A673 (cell line): ENCODE measurements around the gene GRID2. TPM values are rescaled to one million over a fixed set of nuclear protein-coding genes. Genes with fewer than 3 reads are reported as not detected.

Experiments
- BruUV-seq: library from RNA; stranded (reverse); fragments of 400-500 nt; replicated peaks from 2 replicates; lab custom pipeline; 2021; lab: Mats Ljungman, UMichigan
- CTCF ChIA-PET: fragments of 300-600 bp; sonication (Branson Sonifier 250); formaldehyde crosslinking; loops from one replicate; lab custom pipeline; 2022; ENCODE audit warnings: antibody characterized with exemption; lab: Charles Lee
- POLR2A ChIA-PET: fragments of 300-600 bp; sonication (Branson Sonifier 250); formaldehyde crosslinking; loops from one replicate; lab custom pipeline; 2022; ENCODE audit warnings: antibody characterized with exemption; ENCODE audit not compliant: low non-redundant PET; lab: Charles Lee
- DNase-seq: peaks from one replicate; pipeline ENCODE4 v3.0.0-alpha.2; 2015; ENCODE audit warnings: low spot score
- H3K27ac ChIP-seq: fragments of 200-600 bp; sonication (generic); 2 replicates; pipeline ENCODE4 v1.5.1; 2016; ENCODE audit warnings: mixed run types, low read depth, mild to moderate bottlenecking, mixed read lengths, antibody characterized with exemption, low read length; ENCODE audit not compliant: poor library complexity, severe bottlenecking
- H3K27me3 ChIP-seq: fragments of 200-600 bp; sonication (generic); replicated peaks from 2 replicates; pipeline ENCODE4 v1.6.1; 2017; ENCODE audit warnings: mixed run types, low read depth, mild to moderate bottlenecking, mixed read lengths, antibody characterized with exemption, low read length; ENCODE audit not compliant: insufficient read depth, poor library complexity
- H3K36me3 ChIP-seq: fragments of 200-600 bp; sonication (generic); 2 replicates; pipeline ENCODE4 v1.6.1; 2016; ENCODE audit warnings: mixed run types, mild to moderate bottlenecking, mixed read lengths, antibody characterized with exemption, low read length; ENCODE audit not compliant: insufficient read depth, poor library complexity, severe bottlenecking
- H3K4me1 ChIP-seq: fragments of 200-600 bp; sonication (generic); 2 replicates; pipeline ENCODE4 v1.6.1; 2017; ENCODE audit warnings: mixed run types, mild to moderate bottlenecking, mixed read lengths, antibody characterized with exemption, low read length; ENCODE audit not compliant: insufficient read depth, poor library complexity, severe bottlenecking
- H3K4me3 ChIP-seq: fragments of 200-600 bp; sonication (generic); 2 replicates; pipeline ENCODE4 v1.5.1; 2016; ENCODE audit warnings: low read depth, mixed run types, mild to moderate bottlenecking, mixed read lengths, low read length; ENCODE audit not compliant: poor library complexity, severe bottlenecking
- H3K9me3 ChIP-seq: fragments of 200-600 bp; sonication (generic); 2 replicates; pipeline ENCODE4 v1.6.1; 2016; ENCODE audit warnings: mixed run types, low read depth, mild to moderate bottlenecking, mixed read lengths, antibody characterized with exemption, low read length; ENCODE audit not compliant: poor library complexity, severe bottlenecking
- CTCF ChIP-seq: fragments of 300-800, 200-600 bp; sonication (generic); conservative IDR thresholded peaks from 2 replicates; pipeline ENCODE4 v1.5.1; 2017; ENCODE audit warnings: low read depth, mild to moderate bottlenecking, antibody characterized with exemption, low read length, moderate library complexity, mixed read lengths
- EZH2 ChIP-seq: fragments of 200-600 bp; sonication (generic); IDR thresholded peaks from 2 replicates; pipeline ENCODE4 v1.6.1; 2017; ENCODE audit warnings: borderline replicate concordance, low read depth, mild to moderate bottlenecking, mixed read lengths, antibody characterized with exemption, low read length; ENCODE audit not compliant: poor library complexity, severe bottlenecking
- intact Hi-C: fragments of 100-400 bp; cut with micrococcal nuclease; formaldehyde crosslinking; loops from one replicate; pipeline ENCODE4 v1.10.0; 2022; ENCODE audit not compliant: unreplicated experiment
- total RNA-seq: library from RNA; stranded (reverse); gene quantifications from 2 replicates; pipeline ENCODE4 v1.2.3, GENCODE V29; 2021

Gene GRID2
- total RNA-seq, 1 experiment from 2014 or later: not detected

GRCh38 chr4:93740890-93741289 is 1437.1 kb downstream of the GRID2 start:
- TF ChIP-seq CTCF (no peak), EZH2 (no peak)
- H3K27me3 ChIP-seq: no peaks in the 10 kb centered on the region
- POLR2A ChIA-PET: no interaction called here
- BruUV-seq: no TSS peak
- no peak overlapping the region for H3K27ac ChIP-seq
- H3K36me3 ChIP-seq: no peaks in the 10 kb centered on the region
- H3K4me1 ChIP-seq: no peaks in the 10 kb centered on the region
- CTCF ChIA-PET: no interaction called here
- DNase-seq: no peak
- no peaks in the 10 kb centered on the region for H3K9me3 ChIP-seq
- intact Hi-C loops: no loop called here
- no peak overlapping the region for H3K4me3 ChIP-seq

- Histone ChIP-seq H3K36me3 (no peaks in the 10 kb centered on the region), H3K27me3 (no peaks in the 10 kb centered on the region), H3K9me3 (no peaks in the 10 kb centered on the region), H3K4me3 (no peak overlapping the region), H3K4me1 (no peaks in the 10 kb centered on the region), H3K27ac (no peak overlapping the region)
- no TSS peak for BruUV-seq
- intact Hi-C loops: no loop called here
- no peak for TF ChIP-seq EZH2
- no peak for TF ChIP-seq CTCF
- POLR2A ChIA-PET: no interaction called here
- CTCF ChIA-PET: no interaction called here
- DNase-seq: no peak
Measured at GRCh38 chr4:93743022-93743421, 1439.3 kb downstream of the GRID2 start.

GRCh38 chr4:93743635-93744034 is 1439.9 kb downstream of the GRID2 start:
- no peak for TF ChIP-seq EZH2
- no peak for TF ChIP-seq CTCF
- ChIA-PET CTCF (no interaction called here), POLR2A (no interaction called here)
- DNase-seq: no peak
- H3K27ac ChIP-seq: no peak overlapping the region
- intact Hi-C loops: no loop called here
- no peaks in the 10 kb centered on the region for H3K4me1 ChIP-seq
- H3K27me3 ChIP-seq: no peaks in the 10 kb centered on the region
- no TSS peak for BruUV-seq
- no peak overlapping the region for H3K4me3 ChIP-seq
- no peaks in the 10 kb centered on the region for H3K9me3 ChIP-seq
- H3K36me3 ChIP-seq: no peaks in the 10 kb centered on the region
